HPDE6-E6E7 (cell line): ENCODE results near the gene MROH9.

Experiments
- DNase-seq: peaks from one replicate; pipeline ENCODE4 v3.0.0; 2011; ENCODE audit warnings: missing footprints; ENCODE audit errors: extremely low spot score

The MROH9 gene

GRCh38 chr1:171081763-171082201, 146.4 kb downstream of the MROH9 start:
- DNase-seq = no peak

GRCh38 chr1:171082606-171083005, 147.3 kb downstream of the MROH9 start:
- no peak for DNase-seq

GRCh38 chr1:171083222-171083621, 147.9 kb downstream of the MROH9 start:
- DNase-seq = no peak

GRCh38 chr1:171084091-171084490, 148.8 kb downstream of the MROH9 start:
- no peak for DNase-seq

GRCh38 chr1:171084870-171085269, 149.5 kb downstream of the MROH9 start:
- DNase-seq = no peak

GRCh38 chr1:171087896-171088295, 152.6 kb downstream of the MROH9 start:
- DNase-seq = no peak

- no peak for DNase-seq
These were observed 155.3 kb downstream of the MROH9 start, which contains the start of gene FMO3 for GRCh38 chr1:171090604-171091003. FMO3 (plus strand) TSS chr1:171090905; CDS start chr1:171092659, 1,754 bp downstream.

- DNase-seq = no peak
These were observed 168.5 kb downstream of the MROH9 start for GRCh38 chr1:171103862-171104261.

GRCh38 chr1:171107262-171107940, 172.1 kb downstream of the MROH9 start:
- no peak for DNase-seq

- DNase-seq = no peak
These were observed 172.6 kb downstream of the MROH9 start for GRCh38 chr1:171107969-171108368.

GRCh38 chr1:171109966-171110365, 174.6 kb downstream of the MROH9 start:
- DNase-seq = no peak

GRCh38 chr1:171110621-171111326, 175.4 kb downstream of the MROH9 start:
- DNase-seq = no peak

- no peak for DNase-seq
These were observed 176.8 kb downstream of the MROH9 start for GRCh38 chr1:171112119-171112518.

GRCh38 chr1:171113382-171113781, 178.0 kb downstream of the MROH9 start:
- no peak for DNase-seq
